Liver (tissue), 9 donors: ENCODE results near the gene RNASE8. TPM values are rescaled to one million over a fixed set of nuclear protein-coding genes. Genes with fewer than 3 reads are reported as not detected.

ENCODE experiments used
- DNase-seq: peaks from one replicate; pipeline ENCODE4 v3.0.0-alpha.2; 2017; ENCODE audit warnings: low spot score
- H3K27ac ChIP-seq, 2 donors: one replicate each; pipeline ENCODE4 v1.7.0; 2013; ENCODE audit warnings: inconsistent platforms in 2 of 2, low read length in 2 of 2, control low read depth in 1 of 2, low read depth in 1 of 2, mild to moderate bottlenecking in 1 of 2
- H3K27me3 ChIP-seq, 4 donors: one replicate each; pipeline versions ENCODE4 v1.6.1 to v1.7.0; 2013; ENCODE audit warnings: low read length in 3 of 4, inconsistent platforms in 1 of 4, mild to moderate bottlenecking in 1 of 4, moderate library complexity in 1 of 4; ENCODE audit not compliant: control insufficient read depth in 4 of 4, insufficient read depth in 4 of 4
- H3K36me3 ChIP-seq, 4 donors: one replicate each; pipeline versions ENCODE4 v1.6.1 to v1.7.0; 2013; ENCODE audit warnings: low read length in 3 of 4, mild to moderate bottlenecking in 3 of 4, low read depth in 1 of 4, moderate library complexity in 1 of 4; ENCODE audit not compliant: control insufficient read depth in 4 of 4, insufficient read depth in 3 of 4
- H3K4me1 ChIP-seq, 4 donors: one replicate each; pipeline versions ENCODE4 v1.6.1 to v1.7.0; 2013; ENCODE audit warnings: low read length in 3 of 4, mild to moderate bottlenecking in 3 of 4, moderate library complexity in 1 of 4; ENCODE audit not compliant: control insufficient read depth in 4 of 4, insufficient read depth in 4 of 4
- H3K4me3 ChIP-seq, 3 donors: one replicate each; pipeline versions ENCODE4 v1.6.1 to v1.7.0; 2013; ENCODE audit warnings: low read length in 3 of 3, control low read depth in 1 of 3, low read depth in 1 of 3, mild to moderate bottlenecking in 1 of 3
- H3K9ac ChIP-seq, 2 donors: one replicate each; pipeline ENCODE4 v1.7.0; 2013; ENCODE audit warnings: low read length in 2 of 2, mild to moderate bottlenecking in 2 of 2, moderate library complexity in 2 of 2, control low read depth in 1 of 2, low read depth in 1 of 2
- H3K9me3 ChIP-seq, 4 donors: one replicate each; pipeline versions ENCODE4 v1.6.1 to v1.7.0; 2013; ENCODE audit warnings: low read length in 3 of 4; ENCODE audit not compliant: control insufficient read depth in 4 of 4
- ATF3 ChIP-seq: IDR thresholded peaks from 2 replicates; pipeline ENCODE4 v1.6.1; 2016; ENCODE audit warnings: antibody characterized with exemption
- CTCF ChIP-seq: fragments of 150-350 bp; IDR thresholded peaks from 2 replicates; pipeline ENCODE4 v1.5.1; 2017; ENCODE audit warnings: improper control_type of control experiment, low read depth, low read length; ENCODE audit not compliant: missing input control
- EGR1 ChIP-seq, 2 donors: IDR thresholded peaks; 2 replicates each; pipeline ENCODE4 v1.6.1; 2016 to 2018; ENCODE audit warnings: antibody characterized with exemption in 2 of 2, low read depth in 2 of 2
- FOXA1 ChIP-seq: IDR thresholded peaks from 2 replicates; pipeline ENCODE4 v1.6.1; 2016; ENCODE audit warnings: antibody characterized with exemption
- FOXA2 ChIP-seq: IDR thresholded peaks from 2 replicates; pipeline ENCODE4 v1.6.1; 2016; ENCODE audit warnings: antibody characterized with exemption
- GABPA ChIP-seq, 2 donors: IDR thresholded peaks in 1 of 2; conservative IDR thresholded peaks in 1 of 2; 2 replicates each; pipeline ENCODE4 v1.6.1; 2016; ENCODE audit warnings: antibody characterized with exemption in 2 of 2, mild to moderate bottlenecking in 1 of 2, moderate library complexity in 1 of 2
- HNF4A ChIP-seq, 2 donors: conservative IDR thresholded peaks; 2 replicates each; pipeline ENCODE4 v1.6.1; 2016; ENCODE audit warnings: antibody characterized with exemption in 2 of 2, mild to moderate bottlenecking in 2 of 2
- HNF4G ChIP-seq: IDR thresholded peaks from 2 replicates; pipeline ENCODE4 v1.6.1; 2016; ENCODE audit warnings: antibody characterized with exemption
- JUND ChIP-seq, 2 donors: IDR thresholded peaks; 2 replicates each; pipeline ENCODE4 v1.6.1; 2016; ENCODE audit warnings: antibody characterized with exemption in 2 of 2
- MAX ChIP-seq: IDR thresholded peaks from 2 replicates; pipeline ENCODE4 v1.6.1; 2016; ENCODE audit warnings: antibody characterized with exemption
- RAD21 ChIP-seq, 2 donors: IDR thresholded peaks; 2 replicates each; pipeline ENCODE4 v1.6.1; 2016; ENCODE audit warnings: antibody characterized with exemption in 2 of 2, mild to moderate bottlenecking in 2 of 2
- REST ChIP-seq: IDR thresholded peaks from 2 replicates; pipeline ENCODE4 v1.6.1; 2016; ENCODE audit warnings: antibody characterized with exemption, mild to moderate bottlenecking
- RXRA ChIP-seq, 2 donors: IDR thresholded peaks; 2 replicates each; pipeline ENCODE4 v1.6.1; 2017 to 2018; ENCODE audit warnings: antibody characterized with exemption in 2 of 2, mild to moderate bottlenecking in 1 of 2
- SP1 ChIP-seq: IDR thresholded peaks from 2 replicates; pipeline ENCODE4 v1.6.1; 2018; ENCODE audit warnings: antibody characterized with exemption, mild to moderate bottlenecking
- TAF1 ChIP-seq: conservative IDR thresholded peaks from 2 replicates; pipeline ENCODE4 v1.6.1; 2016; ENCODE audit warnings: antibody characterized with exemption, mild to moderate bottlenecking
- YY1 ChIP-seq: IDR thresholded peaks from 2 replicates; pipeline ENCODE4 v1.6.1; 2016; ENCODE audit warnings: antibody characterized with exemption, mild to moderate bottlenecking
- WGBS: extraction: QIAGEN DNeasy Blood & Tissue Kit; methylation state at CpG from one replicate; pipeline ENCODE4 v1.1.7; 2013; 5-methylcytosine and 5-hydroxymethylcytosine counted together
- polyA plus RNA-seq, 2 donors: library from polyadenylated mRNA; stranded (reverse) in 1 of 2; unstranded in 1 of 2; fragments of 200-250 nt in 1 of 2; fragments of >200 nt in 1 of 2; fragmentation: Nextera tagmentation in 1 of 2; extraction: Ambion mirVana in 1 of 2; gene quantifications; one replicate each; pipeline versions ENCODE4 v1.2.1 to v1.2.3, GENCODE V29; 2013 to 2015
- total RNA-seq, 2 donors: library from RNA; depleted of rRNA; stranded (reverse); fragments of >200 nt; gene quantifications; one replicate each; pipeline ENCODE4 v1.2.3, GENCODE V29; 2014
- donor health status: healthy.
- donor health status: healthy.
- donor health status: healthy.
- donor health status: healthy.
- donor health status: healthy.

The RNASE8 gene
- total and polyA plus RNA-seq, 4 donors: not detected

- H3K27ac ChIP-seq: peak overlapping the region in 1 of 2 donors; percentile 27
- peaks cover 28 to 72% (median 45%) of the 10 kb centered on the region in 4 donors for H3K4me1 ChIP-seq
- no peaks in the 10 kb centered on the region for H3K9me3 ChIP-seq
- H3K27me3 ChIP-seq: no peaks in the 10 kb centered on the region
- H3K9ac ChIP-seq: no peak overlapping the region
- WGBS: 87% methylated on average over 3 of the region's 3 CpGs
- no peak for DNase-seq
- no peak for TF ChIP-seq FOXA1
- no peak for TF ChIP-seq FOXA2
- TF ChIP-seq REST: no peak
- no peak for TF ChIP-seq HNF4G
- no peak for TF ChIP-seq RXRA (IDR thresholded peaks at IDR 0.05)
- no peak overlapping the region for H3K4me3 ChIP-seq
- H3K36me3 ChIP-seq: no peaks in the 10 kb centered on the region
These were observed 8.3 kb upstream of the RNASE8 start for GRCh38 chr14:21049271-21049673.

- Histone ChIP-seq H3K27ac (no peak overlapping the region), H3K9ac (no peak overlapping the region), H3K4me1 (peaks cover 24 to 74% (median 44%) of the 10 kb centered on the region in 4 donors), H3K4me3 (no peak overlapping the region), H3K27me3 (no peaks in the 10 kb centered on the region), H3K9me3 (no peaks in the 10 kb centered on the region), H3K36me3 (no peaks in the 10 kb centered on the region)
- no peak for TF ChIP-seq HNF4G
- 84% methylated on average over 3 of the region's 3 CpGs for WGBS
- no peak for DNase-seq
These were observed 7.0 kb upstream of the RNASE8 start for GRCh38 chr14:21050597-21050996.

- 84% methylated on average over 20 of the region's 20 CpGs for WGBS
- Histone ChIP-seq H3K27ac (peak overlapping the region; percentile 47 to 72), H3K27me3 (no peaks in the 10 kb centered on the region), H3K9ac (no peak overlapping the region), H3K4me1 (peaks cover 20 to 63% (median 44%) of the 10 kb centered on the region in 4 donors), H3K36me3 (no peaks in the 10 kb centered on the region), H3K9me3 (no peaks in the 10 kb centered on the region), H3K4me3 (no peak overlapping the region)
- no peak for DNase-seq
- TF ChIP-seq CTCF (no peak), REST (no peak), TAF1 (no peak), GABPA (IDR thresholded peaks at IDR 0.05 in 1 of 2, conservative IDR thresholded peaks at IDR 0.05 in 1 of 2) (no peak), YY1 (no peak), SP1 (no peak), HNF4G (no peak), MAX (no peak), JUND (IDR thresholded peaks at IDR 0.05) (no peak), EGR1 (IDR thresholded peaks at IDR 0.05; ENCODE audit: low read depth in 2 of 2) (no peak), FOXA1 (no peak), FOXA2 (no peak), RXRA (IDR thresholded peaks at IDR 0.05) (no peak), ATF3 (no peak), HNF4A (conservative IDR thresholded peaks at IDR 0.05) (no peak), RAD21 (IDR thresholded peaks at IDR 0.05) (no peak)
These were observed 4.2 kb upstream of the RNASE8 start for GRCh38 chr14:21053184-21054122.
